GM12872 (cell line): ENCODE measurements around the gene SLC2A11.

Experiments
- CTCF ChIP-seq: IDR thresholded peaks from 3 replicates; pipeline ENCODE4 v1.5.1; 2011; ENCODE audit warnings: low read depth, mild to moderate bottlenecking, low read length, moderate library complexity; ENCODE audit not compliant: insufficient read depth

Gene SLC2A11

DNA sequence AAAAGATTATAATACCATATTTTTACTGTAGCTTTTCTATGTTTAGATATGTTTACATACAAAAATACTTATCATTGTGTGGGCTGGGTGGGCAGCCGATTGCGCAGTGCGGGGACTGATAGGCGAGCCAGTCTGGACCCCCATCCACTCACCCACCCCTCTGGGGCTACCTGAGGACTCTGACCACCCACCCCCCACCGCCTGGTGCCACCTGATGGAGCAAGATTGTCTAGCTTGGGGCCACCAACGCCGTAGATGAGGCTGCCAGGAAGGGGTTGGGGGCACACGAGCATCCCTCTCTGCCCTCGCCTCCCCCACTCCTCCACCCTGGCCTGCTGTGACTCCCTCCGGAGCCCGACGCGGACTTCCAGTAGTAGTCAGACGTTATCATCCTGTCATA, 68.9 kb downstream of the SLC2A11 start:
- no peak for TF ChIP-seq CTCF
